Large intestine (tissue), 3 donors: ENCODE data around the gene USP40. TPM values are rescaled to one million over a fixed set of nuclear protein-coding genes. Genes with fewer than 3 reads are reported as not detected.

Experiments used
- DNase-seq, 2 donors: peaks; one replicate each; pipeline versions ENCODE4 v3.0.0 to v3.0.0-alpha.2; 2013
- H3K27ac ChIP-seq: one replicate; pipeline ENCODE4 v1.5.1; 2013; ENCODE audit warnings: low read length
- H3K27me3 ChIP-seq: 2 replicates; pipeline ENCODE4 v1.6.1; 2013; ENCODE audit warnings: low read length; ENCODE audit not compliant: control insufficient read depth, insufficient read depth
- H3K36me3 ChIP-seq: 2 replicates; pipeline ENCODE4 v1.6.1; 2013; ENCODE audit warnings: low read length; ENCODE audit not compliant: control insufficient read depth, insufficient read depth
- H3K4me1 ChIP-seq: one replicate; pipeline ENCODE4 v1.6.1; 2013; ENCODE audit warnings: low read length; ENCODE audit not compliant: control insufficient read depth, insufficient read depth
- H3K4me3 ChIP-seq: one replicate; pipeline ENCODE4 v1.5.1; 2013; ENCODE audit warnings: low read length
- H3K9me3 ChIP-seq: one replicate; pipeline ENCODE4 v1.6.1; 2013; ENCODE audit warnings: mild to moderate bottlenecking, low read depth, low read length, moderate library complexity; ENCODE audit not compliant: control insufficient read depth
- WGBS: methylation state at CpG from one replicate; pipeline ENCODE4 v1.1.5; 2013; ENCODE audit warnings: low lambda C conversion rate; ENCODE audit not compliant: insufficient coverage; 5-methylcytosine and 5-hydroxymethylcytosine counted together
- polyA plus RNA-seq: library from polyadenylated mRNA; unstranded; fragments of 120-200 nt; gene quantifications from one replicate; pipeline ENCODE4 v1.2.1, GENCODE V29; 2013

The USP40 gene
- polyA plus RNA-seq, 1 donor: 33.6 TPM

GRCh38 chr2:233458031-233458610 is 108.5 kb downstream of the USP40 start:
- peaks cover 86% of the 10 kb centered on the region for H3K36me3 ChIP-seq
- no CpG with 5 or more reads among the region's 20 CpGs for WGBS

GRCh38 chr2:233457356-233457755 is 109.2 kb downstream of the USP40 start:
- peaks cover 86% of the 10 kb centered on the region for H3K36me3 ChIP-seq

More at GRCh38 chr2:233458031-233458610, 108.5 kb downstream of the USP40 start:
- Histone ChIP-seq H3K4me3 (no peak overlapping the region), H3K9me3 (no peaks in the 10 kb centered on the region), H3K27me3 (no peaks in the 10 kb centered on the region), H3K27ac (no peak overlapping the region), H3K4me1 (no peaks in the 10 kb centered on the region)
- DNase-seq: no peak

GRCh38 chr2:233456934-233457333 is 109.6 kb downstream of the USP40 start:
- WGBS: no CpG with 5 or more reads among the region's 5 CpGs
- no peak for DNase-seq
- Histone ChIP-seq H3K4me3 (no peak overlapping the region), H3K36me3 (peaks cover 86% of the 10 kb centered on the region), H3K27ac (no peak overlapping the region), H3K9me3 (no peaks in the 10 kb centered on the region), H3K4me1 (no peaks in the 10 kb centered on the region), H3K27me3 (no peaks in the 10 kb centered on the region)

More at GRCh38 chr2:233457356-233457755, 109.2 kb downstream of the USP40 start:
- WGBS: no CpG with 5 or more reads among the region's 5 CpGs
- Histone ChIP-seq H3K9me3 (no peaks in the 10 kb centered on the region), H3K27ac (no peak overlapping the region), H3K4me3 (no peak overlapping the region), H3K27me3 (no peaks in the 10 kb centered on the region), H3K4me1 (no peaks in the 10 kb centered on the region)
- DNase-seq: no peak

GRCh38 chr2:233456111-233456510 is 110.5 kb downstream of the USP40 start:
- peaks cover 88% of the 10 kb centered on the region for H3K36me3 ChIP-seq
- WGBS: 90% methylated on average over 4 of the region's 11 CpGs
- H3K4me3 ChIP-seq: no peak overlapping the region
- H3K27ac ChIP-seq: no peak overlapping the region
- H3K4me1 ChIP-seq: no peaks in the 10 kb centered on the region
- DNase-seq: no peak
- H3K27me3 ChIP-seq: no peaks in the 10 kb centered on the region
- H3K9me3 ChIP-seq: no peaks in the 10 kb centered on the region

- DNase-seq: no peak
- H3K4me3 ChIP-seq: no peak overlapping the region
- peaks cover 92% of the 10 kb centered on the region for H3K36me3 ChIP-seq
- H3K4me1 ChIP-seq: no peaks in the 10 kb centered on the region
- no peaks in the 10 kb centered on the region for H3K27me3 ChIP-seq
- H3K27ac ChIP-seq: no peak overlapping the region
- WGBS: no CpG with 5 or more reads among the region's 7 CpGs
- no peaks in the 10 kb centered on the region for H3K9me3 ChIP-seq
These were observed 111.1 kb downstream of the USP40 start for GRCh38 chr2:233455491-233455890.

- Histone ChIP-seq H3K27me3 (no peaks in the 10 kb centered on the region), H3K4me1 (no peaks in the 10 kb centered on the region), H3K9me3 (no peaks in the 10 kb centered on the region), H3K4me3 (no peak overlapping the region), H3K36me3 (peaks cover 93% of the 10 kb centered on the region), H3K27ac (no peak overlapping the region)
- no CpG with 5 or more reads among the region's 11 CpGs for WGBS
- DNase-seq: no peak
These were observed 111.6 kb downstream of the USP40 start for GRCh38 chr2:233455006-233455405.

- Histone ChIP-seq H3K27me3 (no peaks in the 10 kb centered on the region), H3K4me1 (no peaks in the 10 kb centered on the region), H3K9me3 (no peaks in the 10 kb centered on the region), H3K36me3 (peaks cover 91% of the 10 kb centered on the region), H3K27ac (no peak overlapping the region), H3K4me3 (no peak overlapping the region)
- no peak for DNase-seq
- 100% methylated on average over 3 of the region's 8 CpGs for WGBS
These were observed 112.7 kb downstream of the USP40 start for GRCh38 chr2:233453916-233454315.

GRCh38 chr2:233453111-233453915 is 113.3 kb downstream of the USP40 start:
- WGBS: no CpG with 5 or more reads among the region's 10 CpGs
- Histone ChIP-seq H3K4me3 (no peak overlapping the region), H3K4me1 (no peaks in the 10 kb centered on the region), H3K27me3 (no peaks in the 10 kb centered on the region), H3K27ac (no peak overlapping the region), H3K36me3 (peaks cover 93% of the 10 kb centered on the region), H3K9me3 (no peaks in the 10 kb centered on the region)
- DNase-seq: no peak

GRCh38 chr2:233451950-233452349 is 114.6 kb downstream of the USP40 start:
- no peak for DNase-seq
- Histone ChIP-seq H3K27me3 (no peaks in the 10 kb centered on the region), H3K36me3 (peaks cover 91% of the 10 kb centered on the region), H3K4me1 (no peaks in the 10 kb centered on the region), H3K27ac (no peak overlapping the region), H3K4me3 (no peak overlapping the region), H3K9me3 (no peaks in the 10 kb centered on the region)
- no CpG with 5 or more reads among the region's 9 CpGs for WGBS

- Histone ChIP-seq H3K36me3 (peaks cover 93% of the 10 kb centered on the region), H3K4me1 (no peaks in the 10 kb centered on the region), H3K4me3 (no peak overlapping the region), H3K27ac (no peak overlapping the region), H3K27me3 (no peaks in the 10 kb centered on the region), H3K9me3 (no peaks in the 10 kb centered on the region)
- no peak for DNase-seq
- 85% methylated on average over 4 of the region's 22 CpGs for WGBS
These were observed 115.6 kb downstream of the USP40 start for GRCh38 chr2:233450864-233451575.
